Stomach (tissue), 9 donors: Measurements from ENCODE around the gene CUL7. TPM values are rescaled to one million over a fixed set of nuclear protein-coding genes. Genes with fewer than 3 reads are reported as not detected.
A peak's percentile ranks its signal among the peaks of the same experiment; 100 is the strongest.

ENCODE experiments used
- DNase-seq, 2 donors: peaks; one replicate each; pipeline versions ENCODE4 v3.0.0 to v3.0.0-alpha.2; 2013 to 2019
- H3K27ac ChIP-seq, 5 donors: fragments of 200-600 bp in 4 of 5; sonication (generic) in 4 of 5; one replicate each; pipeline ENCODE4 v1.5.1; 2013 to 2019; ENCODE audit warnings: mild to moderate bottlenecking in 1 of 5, moderate library complexity in 1 of 5
- H3K27me3 ChIP-seq, 3 donors: fragments of 200-600 bp; sonication (generic); one replicate each; pipeline ENCODE4 v1.5.1; 2017 to 2019; ENCODE audit warnings: mixed run types in 1 of 3
- H3K36me3 ChIP-seq, 4 donors: fragments of 200-600 bp; sonication (generic); 1 replicate in 3 of 4; 2 replicates in 1 of 4; pipeline ENCODE4 v1.5.1; 2016 to 2019
- H3K4me1 ChIP-seq, 4 donors: fragments of 200-600 bp; sonication (generic); one replicate each; pipeline ENCODE4 v1.5.1; 2016 to 2019
- H3K4me3 ChIP-seq, 4 donors: fragments of 200-600 bp; sonication (generic) in 3 of 4; one replicate each; pipeline ENCODE4 v1.5.1; 2016 to 2019; ENCODE audit warnings: mild to moderate bottlenecking in 1 of 4
- H3K9me3 ChIP-seq, 4 donors: fragments of 200-600 bp; sonication (generic); one replicate each; pipeline ENCODE4 v1.5.1; 2016 to 2019
- CTCF ChIP-seq, 7 experiments: fragments of 450-650 bp in 4 of 7; fragments of 200-600 bp in 3 of 7; sonication (generic) in 3 of 7; IDR thresholded peaks; one replicate each; pipeline ENCODE4 v1.5.1; 2016 to 2019; ENCODE audit warnings: antibody characterized with exemption in 7 of 7, control low read depth in 2 of 7, mild to moderate bottlenecking in 1 of 7
- EP300 ChIP-seq: sonication (generic); formaldehyde crosslinking; IDR thresholded peaks from one replicate; pipeline ENCODE4 v1.6.1; 2017; ENCODE audit warnings: antibody characterized with exemption
- POLR2A ChIP-seq, 4 donors: fragments of 450-650 bp; IDR thresholded peaks; one replicate each; pipeline ENCODE4 v1.6.1; 2016; ENCODE audit warnings: antibody characterized with exemption in 4 of 4, control low read depth in 2 of 4, mild to moderate bottlenecking in 1 of 4, moderate library complexity in 1 of 4
- POLR2AphosphoS5 ChIP-seq, 3 donors: sonication (generic); formaldehyde crosslinking; IDR thresholded peaks; one replicate each; pipeline ENCODE4 v1.6.1; 2016; ENCODE audit warnings: antibody characterized with exemption in 3 of 3
- WGBS, 5 donors: extraction: QIAGEN DNeasy Blood & Tissue Kit in 3 of 5; methylation state at CpG; one replicate each; pipeline versions ENCODE4 v1.1.5 to v1.1.7; 2013 to 2018; 5-methylcytosine and 5-hydroxymethylcytosine counted together
- intact Hi-C: fragments of 100-400 bp; cut with DNase I; formaldehyde crosslinking; loops from one replicate; pipeline ENCODE4 v1.15.1; 2023; ENCODE audit warnings: low total_unique reads
- polyA plus RNA-seq, 3 donors: library from polyadenylated mRNA; stranded (reverse); fragments of 200-250 nt; gene quantifications; one replicate each; pipeline ENCODE4 v1.2.3, GENCODE V29; 2013
- total RNA-seq, 5 donors: library from RNA; depleted of rRNA; stranded (reverse); fragments of >200 nt; gene quantifications; one replicate each; pipeline versions ENCODE4 v1.1.0 to v1.2.3, GENCODE V29; 2014 to 2016
- donor health status: healthy with polysubstance abuse.
- donor health status: Bipolar disorder and iron deficiency.
- donor health status: healthy.

Gene CUL7
- total and polyA plus RNA-seq, 8 donors: 4.4 to 26.1 (median 10.5) TPM

- no peak overlapping the region for H3K27ac ChIP-seq
- H3K9me3 ChIP-seq: no peaks in the 10 kb centered on the region
- H3K4me3 ChIP-seq: no peak overlapping the region
- H3K36me3 ChIP-seq: peaks cover 80 to 99% (median 97%) of the 10 kb centered on the region in 4 donors
- intact Hi-C loops: no loop called here
- no peaks in the 10 kb centered on the region for H3K27me3 ChIP-seq
- no peak for TF ChIP-seq EP300
- no peak for TF ChIP-seq POLR2A (IDR thresholded peaks at IDR 0.05)
- no peak for TF ChIP-seq POLR2AphosphoS5 (IDR thresholded peaks at IDR 0.05)
- no peak for TF ChIP-seq CTCF (IDR thresholded peaks at IDR 0.05)
- no peak for DNase-seq
- 87 to 93% (median 90%) methylated on average over 9 of the region's 9 CpGs for WGBS, 5 donors
- H3K4me1 ChIP-seq: peaks cover 0 to 8% (median 4%) of the 10 kb centered on the region in 4 donors
Measured at GRCh38 chr6:43029120-43029519, 24.5 kb downstream of the CUL7 start.

- Histone ChIP-seq H3K4me1 (peaks cover 15 to 29% (median 21%) of the 10 kb centered on the region in 4 donors), H3K36me3 (peaks cover 70 to 86% (median 72%) of the 10 kb centered on the region in 4 donors), H3K27ac (no peak overlapping the region)
Measured at GRCh38 chr6:43026365-43026764, 27.3 kb downstream of the CUL7 start.

GRCh38 chr6:43024436-43024835, 29.2 kb downstream of the CUL7 start:
- Histone ChIP-seq H3K36me3 (peaks cover 52 to 80% (median 64%) of the 10 kb centered on the region in 4 donors), H3K9me3 (no peaks in the 10 kb centered on the region), H3K4me1 (peaks cover 22 to 41% (median 31%) of the 10 kb centered on the region in 4 donors), H3K4me3 (no peak overlapping the region), H3K27ac (no peak overlapping the region), H3K27me3 (no peaks in the 10 kb centered on the region)
- TF ChIP-seq CTCF (IDR thresholded peaks at IDR 0.05): no peak
- TF ChIP-seq POLR2AphosphoS5 (IDR thresholded peaks at IDR 0.05): no peak
- TF ChIP-seq POLR2A (IDR thresholded peaks at IDR 0.05): no peak
- no peak for TF ChIP-seq EP300
- 80 to 91% (median 85%) methylated on average over 2 of the region's 2 CpGs for WGBS, 5 donors
- intact Hi-C loops: no loop called here
- DNase-seq: no peak

More at GRCh38 chr6:43026365-43026764, 27.3 kb downstream of the CUL7 start:
- Histone ChIP-seq H3K27me3 (no peaks in the 10 kb centered on the region), H3K4me3 (no peak overlapping the region), H3K9me3 (no peaks in the 10 kb centered on the region)
- 84 to 96% (median 89%) methylated on average over 5 of the region's 5 CpGs for WGBS, 5 donors
- intact Hi-C loops: no loop called here
- no peak for TF ChIP-seq CTCF (IDR thresholded peaks at IDR 0.05)
- no peak for TF ChIP-seq EP300
- TF ChIP-seq POLR2AphosphoS5 (IDR thresholded peaks at IDR 0.05): no peak
- no peak for TF ChIP-seq POLR2A (IDR thresholded peaks at IDR 0.05)
- no peak for DNase-seq

- Histone ChIP-seq H3K9me3 (no peaks in the 10 kb centered on the region), H3K4me1 (peaks cover 33 to 60% (median 41%) of the 10 kb centered on the region in 4 donors), H3K27ac (peak within 1 kb of the TSS; percentile 79 to 97 (median 86)), H3K4me3 (peak within 1 kb of the TSS; percentile 88 to 99 (median 94)), H3K27me3 (no peaks in the 10 kb centered on the region), H3K36me3 (peaks cover 43 to 80% (median 59%) of the 10 kb centered on the region in 4 donors)
- intact Hi-C loops: no loop called here
- 1% methylated on average over 31 to 56 of the region's 56 CpGs for WGBS, 5 donors
- DNase-seq: peak; percentile 81 to 93
- no peak for TF ChIP-seq CTCF (IDR thresholded peaks at IDR 0.05)
- peak; percentile 22 to 91 (median 65) for TF ChIP-seq POLR2AphosphoS5 (IDR thresholded peaks at IDR 0.05)
Measured at GRCh38 chr6:43021270-43022047, 32.2 kb downstream of the CUL7 start, which contains the start of gene RRP36. TSS of gene RRP36 (plus strand) at chr6:43021623. CDS start at chr6:43021655, 32 bp downstream.
